AG08396 (cell line): ENCODE data around the gene MIOX.

Experiments used
- DNase-seq: peaks from one replicate; pipeline ENCODE4 v3.0.0; 2012; ENCODE audit warnings: low spot score, mixed read lengths

Gene MIOX

GRCh38 chr22:50490531-50491308 is 4.1 kb downstream of the MIOX start:
- DNase-seq, result no peak

- no peak for DNase-seq
Measured at GRCh38 chr22:50497093-50497492, 10.4 kb downstream of the MIOX start.

- DNase-seq, result peak; percentile 74
Measured at GRCh38 chr22:50498322-50498890, 11.7 kb downstream of the MIOX start.

GRCh38 chr22:50500452-50500851 is 13.8 kb downstream of the MIOX start:
- no peak for DNase-seq

GRCh38 chr22:50502096-50502495 is 15.4 kb downstream of the MIOX start:
- DNase-seq, result no peak

- DNase-seq, result no peak
Measured at GRCh38 chr22:50502628-50503474, 16.2 kb downstream of the MIOX start.

GRCh38 chr22:50503475-50504145 is 17.0 kb downstream of the MIOX start:
- DNase-seq, result no peak

- DNase-seq, result no peak
Measured at GRCh38 chr22:50504369-50505211, 17.9 kb downstream of the MIOX start.

- no peak for DNase-seq
Measured at GRCh38 chr22:50505276-50505775, 18.7 kb downstream of the MIOX start.

GRCh38 chr22:50505776-50506610 is 19.3 kb downstream of the MIOX start:
- DNase-seq, result no peak

- DNase-seq, result no peak
Measured at GRCh38 chr22:50506611-50507420, 20.2 kb downstream of the MIOX start.

- DNase-seq, result no peak
Measured at GRCh38 chr22:50507421-50507990, 20.8 kb downstream of the MIOX start, which contains the start of gene LMF2. Gene LMF2, minus strand, starts transcription at chr22:50507702. Its CDS starts 27 bp downstream, at chr22:50507675.

- DNase-seq, result peak; percentile 100
Measured at GRCh38 chr22:50507991-50508884, 21.6 kb downstream of the MIOX start, which contains the start of gene NCAPH2. Gene NCAPH2, plus strand, starts transcription at chr22:50508224. Its CDS starts 114 bp downstream, at chr22:50508338.

GRCh38 chr22:50508897-50509296 is 22.2 kb downstream of the MIOX start:
- no peak for DNase-seq

GRCh38 chr22:50513175-50513574 is 26.5 kb downstream of the MIOX start:
- DNase-seq, result no peak

GRCh38 chr22:50516068-50516467 is 29.4 kb downstream of the MIOX start:
- DNase-seq, result no peak

- no peak for DNase-seq
Measured at GRCh38 chr22:50516891-50517290, 30.2 kb downstream of the MIOX start.
